ENCODE measurements around the gene IGF1.
A peak's percentile ranks its signal among the peaks of the same experiment; 100 is the strongest.

The IGF1 gene

GRCh38 chr12:102496591-102496990 is 16.2 kb upstream of the IGF1 start:
- Histone ChIP-seq H3K36me3 (ENCODE audit: control insufficient read depth in 1 of 2, insufficient read depth in 2 of 2, low read length in 2 of 2) (no peaks in the 10 kb centered on the region), H3K4me3 (ENCODE audit: low read depth in 1 of 2, low read length in 2 of 2) (no peak overlapping the region), H3K4me1 (ENCODE audit: control insufficient read depth in 1 of 2, insufficient read depth in 2 of 2, low read length in 2 of 2) (no peaks in the 10 kb centered on the region), H3K27ac (ENCODE audit: low read length) (no peak overlapping the region), H3K27me3 (ENCODE audit: low read depth, low read length) (no peaks in the 10 kb centered on the region), H3K9me3 (ENCODE audit: control insufficient read depth in 1 of 2, low read length in 2 of 2) (peaks cover 0 to 3% of the 10 kb centered on the region in 2 donors)

- H3K4me3 ChIP-seq (ENCODE audit: low read depth in 1 of 2, low read length in 2 of 2), result no peak overlapping the region
- no peaks in the 10 kb centered on the region for H3K27me3 ChIP-seq (ENCODE audit: low read depth, low read length)
- H3K9me3 ChIP-seq (ENCODE audit: control insufficient read depth in 1 of 2, low read length in 2 of 2), result peaks cover 0 to 2% of the 10 kb centered on the region in 2 donors
- no peaks in the 10 kb centered on the region for H3K4me1 ChIP-seq (ENCODE audit: control insufficient read depth in 1 of 2, insufficient read depth in 2 of 2, low read length in 2 of 2)
- H3K36me3 ChIP-seq (ENCODE audit: control insufficient read depth in 1 of 2, insufficient read depth in 2 of 2, low read length in 2 of 2), result no peaks in the 10 kb centered on the region
- H3K27ac ChIP-seq (ENCODE audit: low read length), result no peak overlapping the region
Measured at GRCh38 chr12:102487226-102487625, 6.9 kb upstream of the IGF1 start.

DNA sequence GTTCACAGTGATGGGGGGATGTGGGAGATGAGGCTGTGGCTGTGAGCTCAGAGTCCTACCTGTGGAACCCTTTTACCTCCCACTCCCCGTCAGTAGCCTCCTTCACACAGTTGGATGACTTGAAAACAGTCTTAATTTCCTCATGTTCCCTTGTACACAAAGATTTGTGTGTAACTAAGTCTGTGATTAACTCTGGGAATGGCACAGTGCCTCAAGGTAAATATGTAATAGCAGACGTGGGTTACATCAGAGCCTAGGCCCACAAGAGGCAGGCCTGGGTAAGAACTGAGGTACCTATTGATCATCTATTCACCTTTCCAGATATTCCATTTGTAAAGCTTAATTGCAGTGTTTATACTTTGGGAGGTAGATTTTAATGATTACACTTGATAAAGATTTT is 5.8 kb upstream of the IGF1 start:
- H3K27me3 ChIP-seq (ENCODE audit: low read depth, low read length), result no peaks in the 10 kb centered on the region
- peaks cover 0 to 2% of the 10 kb centered on the region in 2 donors for H3K9me3 ChIP-seq (ENCODE audit: control insufficient read depth in 1 of 2, low read length in 2 of 2)
- H3K27ac ChIP-seq (ENCODE audit: low read length), result no peak overlapping the region
- no peaks in the 10 kb centered on the region for H3K36me3 ChIP-seq (ENCODE audit: control insufficient read depth in 1 of 2, insufficient read depth in 2 of 2, low read length in 2 of 2)
- H3K4me1 ChIP-seq (ENCODE audit: control insufficient read depth in 1 of 2, insufficient read depth in 2 of 2, low read length in 2 of 2), result no peaks in the 10 kb centered on the region
- no peak overlapping the region for H3K4me3 ChIP-seq (ENCODE audit: low read depth in 1 of 2, low read length in 2 of 2)

DNA sequence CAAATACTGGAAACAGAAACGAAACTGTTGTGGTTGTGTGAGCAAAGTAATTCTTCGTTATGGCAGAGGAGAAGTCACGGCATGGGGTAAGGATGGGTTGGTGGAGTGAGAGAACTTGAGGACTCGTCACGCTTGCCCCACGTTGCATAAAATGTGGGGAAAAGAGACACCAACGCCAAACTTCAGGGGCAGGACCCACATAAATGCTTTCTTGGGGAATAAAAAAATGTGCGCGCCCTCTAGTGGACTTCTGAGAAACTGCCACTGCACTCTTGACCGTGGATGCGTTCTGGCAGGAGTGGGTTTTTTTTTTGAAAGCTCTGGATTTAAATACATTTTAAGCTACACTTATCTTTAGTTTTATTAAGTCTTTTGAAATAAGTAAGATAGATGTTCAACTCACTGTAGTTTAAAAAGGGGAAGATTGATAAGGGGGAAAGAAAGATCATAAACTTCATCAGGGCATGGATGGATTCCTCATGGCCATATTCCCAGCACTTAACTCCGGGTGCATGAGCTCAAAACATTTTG is 4.1 kb upstream of the IGF1 start:
- Histone ChIP-seq H3K4me3 (ENCODE audit: low read depth in 1 of 2, low read length in 2 of 2) (peak overlapping the region; percentile 41 to 44), H3K27me3 (ENCODE audit: low read depth, low read length) (no peaks in the 10 kb centered on the region), H3K36me3 (ENCODE audit: control insufficient read depth in 1 of 2, insufficient read depth in 2 of 2, low read length in 2 of 2) (no peaks in the 10 kb centered on the region), H3K9me3 (ENCODE audit: control insufficient read depth in 1 of 2, low read length in 2 of 2) (peaks cover 0 to under 1% of the 10 kb centered on the region in 2 donors), H3K4me1 (ENCODE audit: control insufficient read depth in 1 of 2, insufficient read depth in 2 of 2, low read length in 2 of 2) (peaks cover 0 to 12% of the 10 kb centered on the region in 2 donors), H3K27ac (ENCODE audit: low read length) (peak overlapping the region; percentile 34)

DNA sequence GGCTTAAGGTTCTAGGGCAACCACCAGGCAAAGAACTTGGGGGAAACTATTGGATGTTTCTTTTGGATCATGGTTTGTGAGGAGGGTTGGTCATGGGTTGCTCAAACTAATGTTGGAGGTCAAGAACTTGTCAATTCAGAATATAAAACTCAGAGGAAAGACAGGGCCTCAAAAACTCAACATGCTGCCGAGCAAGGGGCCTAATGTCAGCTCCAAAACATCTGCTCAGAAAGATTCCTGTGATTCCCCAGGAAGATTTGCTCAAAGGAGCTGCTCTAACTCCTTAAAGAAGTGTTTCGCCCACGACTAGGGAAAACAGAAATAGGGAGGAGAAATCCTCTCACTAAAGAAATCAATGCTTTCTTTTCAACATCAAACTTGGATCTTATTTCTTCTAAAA is 3.7 kb upstream of the IGF1 start:
- H3K4me1 ChIP-seq (ENCODE audit: control insufficient read depth in 1 of 2, insufficient read depth in 2 of 2, low read length in 2 of 2), result peaks cover 0 to 14% of the 10 kb centered on the region in 2 donors
- peak overlapping the region; percentile 34 for H3K27ac ChIP-seq (ENCODE audit: low read length)
- no peaks in the 10 kb centered on the region for H3K9me3 ChIP-seq (ENCODE audit: control insufficient read depth in 1 of 2, low read length in 2 of 2)
- H3K36me3 ChIP-seq (ENCODE audit: control insufficient read depth in 1 of 2, insufficient read depth in 2 of 2, low read length in 2 of 2), result no peaks in the 10 kb centered on the region
- no peaks in the 10 kb centered on the region for H3K27me3 ChIP-seq (ENCODE audit: low read depth, low read length)
- peak overlapping the region; percentile 41 to 44 for H3K4me3 ChIP-seq (ENCODE audit: low read depth in 1 of 2, low read length in 2 of 2)

DNA sequence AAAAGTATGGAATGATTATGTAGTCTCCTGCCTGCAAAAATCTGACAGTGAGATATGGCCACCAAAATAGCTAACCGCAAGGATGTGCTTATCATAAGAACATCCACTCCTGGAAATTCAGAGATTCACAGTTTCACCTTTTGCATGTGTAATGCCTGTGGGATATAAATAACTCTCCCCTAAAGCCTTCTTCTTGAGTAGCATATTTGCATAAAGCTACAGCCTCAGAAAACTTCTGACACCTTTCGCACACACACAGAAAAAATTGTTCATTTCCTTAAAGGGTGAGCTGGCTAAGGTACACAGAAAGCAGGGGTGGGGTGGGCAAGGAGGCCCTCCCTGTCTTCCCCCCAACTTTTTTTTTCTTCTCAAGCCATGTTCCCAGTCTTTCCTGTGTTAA is 3.1 kb upstream of the IGF1 start:
- H3K4me3 ChIP-seq (ENCODE audit: low read depth in 1 of 2, low read length in 2 of 2), result no peak overlapping the region

GRCh38 chr12:102481705-102482425 is 1.5 kb upstream of the IGF1 start:
- no peak overlapping the region for H3K27ac ChIP-seq (ENCODE audit: low read length)
- no peaks in the 10 kb centered on the region for H3K9me3 ChIP-seq (ENCODE audit: control insufficient read depth in 1 of 2, low read length in 2 of 2)
- no peaks in the 10 kb centered on the region for H3K36me3 ChIP-seq (ENCODE audit: control insufficient read depth in 1 of 2, insufficient read depth in 2 of 2, low read length in 2 of 2)
- H3K4me1 ChIP-seq (ENCODE audit: control insufficient read depth in 1 of 2, insufficient read depth in 2 of 2, low read length in 2 of 2), result peaks cover 0 to 22% of the 10 kb centered on the region in 2 donors
- no peak overlapping the region for H3K4me3 ChIP-seq (ENCODE audit: low read depth in 1 of 2, low read length in 2 of 2)
- H3K27me3 ChIP-seq (ENCODE audit: low read depth, low read length), result no peaks in the 10 kb centered on the region

More for the DNA sequence above, 3.1 kb upstream of the IGF1 start:
- H3K27me3 ChIP-seq (ENCODE audit: low read depth, low read length), result no peaks in the 10 kb centered on the region
- H3K4me1 ChIP-seq (ENCODE audit: control insufficient read depth in 1 of 2, insufficient read depth in 2 of 2, low read length in 2 of 2), result peaks cover 0 to 20% of the 10 kb centered on the region in 2 donors
- H3K9me3 ChIP-seq (ENCODE audit: control insufficient read depth in 1 of 2, low read length in 2 of 2), result no peaks in the 10 kb centered on the region
- peak overlapping the region; percentile 34 for H3K27ac ChIP-seq (ENCODE audit: low read length)
- H3K36me3 ChIP-seq (ENCODE audit: control insufficient read depth in 1 of 2, insufficient read depth in 2 of 2, low read length in 2 of 2), result no peaks in the 10 kb centered on the region

DNA sequence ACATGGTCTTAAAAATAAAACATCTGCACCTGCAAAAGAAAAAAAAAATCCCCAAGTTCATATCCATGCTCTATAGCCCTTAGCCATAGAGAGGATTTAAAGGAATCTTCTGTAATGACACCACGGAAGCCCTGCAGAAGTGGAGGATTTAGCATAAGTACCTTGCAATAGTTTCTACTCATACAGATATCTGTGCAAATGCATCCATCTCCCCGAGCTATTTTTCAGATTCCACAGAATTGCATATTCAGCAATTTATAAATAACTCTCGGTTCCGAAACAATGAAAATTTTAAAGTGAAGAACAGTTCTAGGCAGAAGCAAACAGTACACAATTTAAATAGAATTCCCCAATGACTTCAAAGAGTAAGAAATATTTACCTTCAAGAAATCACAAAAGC is 424 bp downstream of the IGF1 start:
- Histone ChIP-seq H3K27ac (ENCODE audit: low read length) (peak overlapping the region; percentile 34), H3K9me3 (ENCODE audit: control insufficient read depth in 1 of 2, low read length in 2 of 2) (no peaks in the 10 kb centered on the region), H3K27me3 (ENCODE audit: low read depth, low read length) (no peaks in the 10 kb centered on the region), H3K4me1 (ENCODE audit: control insufficient read depth in 1 of 2, insufficient read depth in 2 of 2, low read length in 2 of 2) (peaks cover 0 to 22% of the 10 kb centered on the region in 2 donors), H3K36me3 (ENCODE audit: control insufficient read depth in 1 of 2, insufficient read depth in 2 of 2, low read length in 2 of 2) (no peaks in the 10 kb centered on the region), H3K4me3 (ENCODE audit: low read depth in 1 of 2, low read length in 2 of 2) (peak overlapping the region; percentile 45 to 48)

GRCh38 chr12:102479099-102479885 is 1.1 kb downstream of the IGF1 start:
- Histone ChIP-seq H3K27ac (ENCODE audit: low read length) (peak overlapping the region; percentile 34), H3K4me3 (ENCODE audit: low read depth in 1 of 2, low read length in 2 of 2) (peak overlapping the region; percentile 45 to 48), H3K9me3 (ENCODE audit: control insufficient read depth in 1 of 2, low read length in 2 of 2) (no peaks in the 10 kb centered on the region), H3K36me3 (ENCODE audit: control insufficient read depth in 1 of 2, insufficient read depth in 2 of 2, low read length in 2 of 2) (no peaks in the 10 kb centered on the region), H3K27me3 (ENCODE audit: low read depth, low read length) (no peaks in the 10 kb centered on the region), H3K4me1 (ENCODE audit: control insufficient read depth in 1 of 2, insufficient read depth in 2 of 2, low read length in 2 of 2) (peaks cover 0 to 22% of the 10 kb centered on the region in 2 donors)

GRCh38 chr12:102478405-102479098 is 1.8 kb downstream of the IGF1 start:
- no peaks in the 10 kb centered on the region for H3K9me3 ChIP-seq (ENCODE audit: control insufficient read depth in 1 of 2, low read length in 2 of 2)
- no peaks in the 10 kb centered on the region for H3K27me3 ChIP-seq (ENCODE audit: low read depth, low read length)
- peak overlapping the region; percentile 45 to 48 for H3K4me3 ChIP-seq (ENCODE audit: low read depth in 1 of 2, low read length in 2 of 2)
- H3K27ac ChIP-seq (ENCODE audit: low read length), result peak overlapping the region; percentile 34
- peaks cover 0 to 22% of the 10 kb centered on the region in 2 donors for H3K4me1 ChIP-seq (ENCODE audit: control insufficient read depth in 1 of 2, insufficient read depth in 2 of 2, low read length in 2 of 2)
- no peaks in the 10 kb centered on the region for H3K36me3 ChIP-seq (ENCODE audit: control insufficient read depth in 1 of 2, insufficient read depth in 2 of 2, low read length in 2 of 2)

- H3K9me3 ChIP-seq (ENCODE audit: control insufficient read depth in 1 of 2, low read length in 2 of 2), result no peaks in the 10 kb centered on the region
- H3K36me3 ChIP-seq (ENCODE audit: control insufficient read depth in 1 of 2, insufficient read depth in 2 of 2, low read length in 2 of 2), result no peaks in the 10 kb centered on the region
- no peaks in the 10 kb centered on the region for H3K27me3 ChIP-seq (ENCODE audit: low read depth, low read length)
- no peak overlapping the region for H3K4me3 ChIP-seq (ENCODE audit: low read depth in 1 of 2, low read length in 2 of 2)
- H3K4me1 ChIP-seq (ENCODE audit: control insufficient read depth in 1 of 2, insufficient read depth in 2 of 2, low read length in 2 of 2), result peaks cover 0 to 17% of the 10 kb centered on the region in 2 donors
- H3K27ac ChIP-seq (ENCODE audit: low read length), result no peak overlapping the region
Measured at GRCh38 chr12:102475355-102475754, 5.0 kb downstream of the IGF1 start.
